Measurements from ENCODE around the gene NALF2.

DNA sequence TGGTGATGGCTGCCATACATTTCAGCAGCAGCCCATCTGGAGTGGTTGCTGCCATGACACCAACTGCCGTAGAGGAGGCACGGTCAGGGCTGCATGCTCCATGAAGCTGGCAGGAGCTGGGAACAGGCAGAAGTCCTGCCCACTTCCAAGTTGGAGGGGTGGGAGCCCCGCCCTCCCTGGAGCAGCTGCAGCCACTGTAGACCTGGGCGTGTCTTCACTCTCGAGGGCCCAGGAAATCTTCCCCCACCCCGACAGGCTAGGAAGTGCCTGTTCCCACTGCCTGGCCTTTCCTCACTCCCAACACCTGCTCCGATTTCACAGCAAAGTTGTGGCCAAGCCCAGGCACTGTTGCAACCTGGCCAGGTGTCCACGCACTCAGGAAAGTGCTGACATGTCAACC, 42.3 kb downstream of the NALF2 start:
- TF ChIP-seq, protein P1, sequence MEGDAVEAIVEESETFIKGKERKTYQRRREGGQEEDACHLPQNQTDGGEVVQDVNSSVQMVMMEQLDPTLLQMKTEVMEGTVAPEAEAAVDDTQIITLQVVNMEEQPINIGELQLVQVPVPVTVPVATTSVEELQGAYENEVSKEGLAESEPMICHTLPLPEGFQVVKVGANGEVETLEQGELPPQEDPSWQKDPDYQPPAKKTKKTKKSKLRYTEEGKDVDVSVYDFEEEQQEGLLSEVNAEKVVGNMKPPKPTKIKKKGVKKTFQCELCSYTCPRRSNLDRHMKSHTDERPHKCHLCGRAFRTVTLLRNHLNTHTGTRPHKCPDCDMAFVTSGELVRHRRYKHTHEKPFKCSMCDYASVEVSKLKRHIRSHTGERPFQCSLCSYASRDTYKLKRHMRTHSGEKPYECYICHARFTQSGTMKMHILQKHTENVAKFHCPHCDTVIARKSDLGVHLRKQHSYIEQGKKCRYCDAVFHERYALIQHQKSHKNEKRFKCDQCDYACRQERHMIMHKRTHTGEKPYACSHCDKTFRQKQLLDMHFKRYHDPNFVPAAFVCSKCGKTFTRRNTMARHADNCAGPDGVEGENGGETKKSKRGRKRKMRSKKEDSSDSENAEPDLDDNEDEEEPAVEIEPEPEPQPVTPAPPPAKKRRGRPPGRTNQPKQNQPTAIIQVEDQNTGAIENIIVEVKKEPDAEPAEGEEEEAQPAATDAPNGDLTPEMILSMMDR (IDR thresholded peaks at IDR 0.05; ENCODE audit: poor library complexity), result no peak
- TF ChIP-seq EZH2 (IDR thresholded peaks at IDR 0.05; ENCODE audit: borderline replicate concordance), result no peak
- TF ChIP-seq EZH2phosphoT487 (IDR thresholded peaks at IDR 0.05; ENCODE audit: low read depth, severe bottlenecking, unreplicated experiment), result no peak

Measured in hepatocyte (in vitro differentiated cells).